ENCODE measurements around the gene SLC17A9.

Gene SLC17A9

GRCh38 chr20:62986257-62986800 is 33.8 kb downstream of the SLC17A9 start:
- no peak for DNase-seq

GRCh38 chr20:62987114-62987513 is 34.6 kb downstream of the SLC17A9 start:
- no peak for DNase-seq

DNA sequence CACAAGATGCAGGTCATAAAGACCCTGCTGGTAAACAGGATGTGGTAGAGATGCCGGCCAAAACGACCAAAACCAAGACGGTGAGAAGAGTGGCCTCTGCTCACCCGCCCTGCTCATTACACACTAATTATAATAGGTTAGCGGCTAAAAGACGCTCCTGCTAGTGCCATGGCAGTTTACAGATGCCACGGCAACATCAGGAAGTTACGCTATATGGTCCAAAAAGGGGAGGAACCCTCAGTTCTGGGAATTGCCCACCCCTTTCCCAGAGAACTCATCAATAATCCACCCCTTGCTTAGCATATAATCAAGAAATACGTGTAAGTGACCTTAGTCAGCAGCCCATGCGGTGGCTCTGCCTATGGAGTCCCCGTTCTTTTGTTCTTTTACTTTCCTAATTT is 36.7 kb downstream of the SLC17A9 start:
- DNase-seq: no peak

DNA sequence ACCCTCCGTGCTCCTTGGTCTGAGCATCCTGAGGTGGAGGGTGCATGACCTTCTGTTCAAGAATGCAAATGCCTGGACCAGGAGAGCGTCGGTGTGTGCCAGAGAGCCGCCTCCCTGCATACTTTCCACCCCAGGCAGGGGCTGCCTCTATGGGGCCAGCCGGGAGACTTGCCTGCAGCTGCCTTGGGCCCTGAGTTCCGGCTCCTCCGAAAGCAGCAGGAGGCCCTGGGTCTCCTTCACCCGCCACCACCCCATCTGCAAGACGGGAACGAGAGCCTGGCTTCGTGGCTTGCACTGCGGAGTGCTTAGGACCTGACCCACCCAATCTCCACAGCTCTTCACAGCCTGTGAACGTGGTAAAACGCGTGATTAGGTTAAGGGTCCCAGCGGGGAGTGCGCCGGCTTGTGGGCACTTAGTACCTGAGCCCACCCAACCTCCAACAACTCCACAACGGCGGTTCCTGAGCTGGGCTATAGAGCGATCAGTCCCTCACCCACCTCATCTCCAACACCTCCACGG is 37.9 kb downstream of the SLC17A9 start:
- DNase-seq: no peak

DNA sequence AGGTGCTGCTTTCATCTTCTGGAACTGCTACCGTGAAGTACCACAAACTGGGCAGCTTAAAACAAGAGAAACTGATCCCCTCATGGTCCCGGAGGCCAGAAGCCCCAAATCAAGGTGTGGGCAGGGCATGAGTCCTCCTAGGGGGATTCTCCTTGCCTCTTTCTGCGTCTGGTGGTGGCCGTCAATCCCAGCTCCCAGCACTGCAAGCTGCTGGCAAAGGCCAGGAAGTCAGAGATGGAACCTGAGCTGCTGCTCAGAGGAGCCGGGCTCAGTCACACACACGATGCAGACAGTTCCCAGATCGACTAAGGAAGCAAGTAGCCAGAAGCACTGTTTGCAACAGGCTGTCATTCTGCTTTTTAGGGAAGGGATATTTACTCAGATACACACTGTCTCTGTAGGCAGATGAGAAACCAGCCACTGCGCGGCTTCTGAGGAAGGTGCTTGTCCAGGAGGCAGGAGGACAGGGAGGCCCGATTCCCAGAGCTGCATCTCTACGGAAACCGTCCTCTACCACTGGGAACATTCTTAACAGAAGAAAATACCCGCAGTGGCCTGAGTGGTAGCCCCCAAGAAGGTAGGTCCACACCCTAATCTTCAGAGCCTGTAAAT is 38.8 kb downstream of the SLC17A9 start:
- DNase-seq: no peak

DNA sequence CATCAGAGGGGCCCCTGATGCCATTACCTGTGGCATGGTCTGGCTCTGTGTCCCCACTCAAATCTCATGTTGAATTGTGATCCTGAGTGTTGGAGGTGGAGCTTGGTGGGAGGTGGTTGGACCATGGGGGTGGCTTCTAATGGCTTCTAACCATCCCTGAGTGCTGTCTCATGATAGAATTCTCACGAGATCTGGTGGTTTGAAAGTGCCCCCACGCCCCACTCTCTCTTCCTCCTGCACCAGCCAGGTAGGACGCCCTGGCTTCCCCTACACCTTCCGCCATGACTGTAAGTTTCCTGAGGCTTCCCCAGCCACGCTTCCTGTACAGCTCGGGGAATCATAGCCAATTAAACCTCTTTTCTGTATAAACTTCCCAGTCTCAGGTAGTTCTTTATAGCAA is 39.4 kb downstream of the SLC17A9 start:
- DNase-seq: no peak

- DNase-seq: no peak
Observed at GRCh38 chr20:62993856-62994494, 41.5 kb downstream of the SLC17A9 start.

GRCh38 chr20:62994869-62995281 is 42.4 kb downstream of the SLC17A9 start:
- DNase-seq: no peak

DNA sequence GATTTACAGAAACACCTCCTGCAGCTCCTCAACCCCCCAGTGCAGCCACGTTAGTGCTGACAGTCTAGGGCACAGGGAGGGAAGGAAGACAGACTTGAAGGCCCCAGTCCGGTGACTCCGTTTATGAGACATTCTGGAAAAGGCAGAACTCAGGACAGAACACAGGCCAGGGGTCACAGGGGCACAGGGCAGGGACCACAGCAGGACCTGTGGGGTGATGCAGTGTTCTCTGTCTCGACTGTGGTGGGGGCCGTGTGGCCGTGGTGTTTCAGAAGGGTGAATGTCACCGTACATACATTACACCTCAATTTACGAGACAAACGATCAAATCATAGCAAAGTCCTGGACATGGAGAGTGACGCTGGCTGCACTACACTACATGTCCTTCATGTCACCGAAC is 43.0 kb downstream of the SLC17A9 start:
- no peak for DNase-seq

DNA sequence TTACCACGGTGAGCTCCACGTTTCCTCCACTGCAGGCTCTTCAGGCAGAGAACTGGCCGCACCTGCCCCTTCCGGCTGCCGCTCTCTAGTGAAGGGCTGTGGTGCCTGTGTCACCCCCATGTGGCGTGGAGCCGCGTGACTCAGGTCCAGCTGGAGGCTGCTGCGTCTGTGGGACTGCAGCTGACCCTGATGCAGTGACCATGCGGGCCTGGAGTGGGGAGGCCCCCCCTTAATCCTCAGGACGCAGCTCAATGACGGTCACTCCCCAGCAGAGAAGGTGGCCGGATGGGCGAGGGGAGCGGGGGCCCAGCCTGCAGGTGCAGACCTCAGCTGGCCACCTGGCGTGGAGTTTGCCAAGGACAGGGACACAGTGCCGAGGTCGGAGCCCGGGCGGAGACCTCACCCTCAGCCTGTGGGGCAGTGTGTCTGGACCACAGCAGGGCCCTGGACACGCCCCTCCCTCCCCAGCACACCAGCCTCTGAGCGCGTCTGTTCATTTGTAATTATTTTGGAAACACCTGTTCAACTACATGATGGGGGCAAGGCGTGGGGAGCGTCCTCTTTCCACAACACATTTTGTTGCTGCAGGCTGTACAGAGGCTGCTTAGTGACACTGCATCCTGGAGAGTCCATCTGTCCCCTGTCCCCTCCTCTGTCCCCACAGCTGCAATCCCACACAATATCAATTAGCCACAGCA is 43.5 kb downstream of the SLC17A9 start:
- no peak for DNase-seq

DNA sequence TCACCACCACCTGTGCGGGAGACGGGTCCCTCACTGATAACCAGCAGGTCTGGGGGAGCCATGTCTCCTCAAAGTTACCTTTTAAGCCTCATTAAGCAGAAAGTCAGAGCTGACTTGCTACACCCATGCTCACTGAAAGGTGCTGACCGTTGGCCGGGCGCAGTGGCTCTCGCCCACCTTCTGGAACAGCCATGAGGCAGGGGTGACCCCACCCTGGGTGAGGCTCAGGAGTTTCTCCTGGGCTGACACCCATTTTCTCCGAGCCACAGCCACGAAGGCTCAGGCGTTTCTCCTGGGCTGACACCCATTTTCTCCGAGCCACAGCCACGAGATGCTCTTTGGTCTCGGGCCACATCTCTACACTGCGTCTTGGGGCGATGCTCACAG is 44.1 kb downstream of the SLC17A9 start:
- no peak for DNase-seq

DNA sequence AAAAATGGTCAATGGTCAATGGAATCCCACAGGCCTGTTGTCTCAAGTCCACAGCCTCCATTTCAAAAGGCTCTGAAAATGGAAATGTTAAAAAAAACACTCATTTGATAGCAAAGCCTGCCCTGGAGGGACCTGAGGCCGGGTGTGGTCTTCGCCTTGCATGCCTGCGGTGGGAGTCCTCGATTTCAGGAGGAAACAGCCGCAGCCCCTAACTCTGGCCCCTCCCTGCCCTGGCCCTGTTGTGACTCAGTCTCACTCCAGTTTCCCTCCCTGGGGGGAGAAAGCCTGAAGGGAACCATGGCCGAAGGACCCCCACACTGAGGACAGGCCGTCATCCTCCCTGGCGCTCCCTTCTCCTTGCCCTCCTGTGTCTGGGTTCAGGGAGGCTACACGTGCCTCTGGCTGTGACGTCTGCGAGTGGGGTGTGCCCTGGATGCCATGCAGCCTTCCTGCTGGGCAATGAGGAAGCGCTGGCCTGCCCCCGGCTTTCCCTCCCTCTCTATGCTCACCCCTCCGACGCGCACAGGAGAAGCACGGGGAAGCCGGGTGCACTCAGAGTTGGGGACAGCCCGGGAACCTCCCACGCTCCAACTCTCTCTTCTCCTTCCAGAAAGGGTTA is 45.0 kb downstream of the SLC17A9 start:
- DNase-seq: no peak

DNA sequence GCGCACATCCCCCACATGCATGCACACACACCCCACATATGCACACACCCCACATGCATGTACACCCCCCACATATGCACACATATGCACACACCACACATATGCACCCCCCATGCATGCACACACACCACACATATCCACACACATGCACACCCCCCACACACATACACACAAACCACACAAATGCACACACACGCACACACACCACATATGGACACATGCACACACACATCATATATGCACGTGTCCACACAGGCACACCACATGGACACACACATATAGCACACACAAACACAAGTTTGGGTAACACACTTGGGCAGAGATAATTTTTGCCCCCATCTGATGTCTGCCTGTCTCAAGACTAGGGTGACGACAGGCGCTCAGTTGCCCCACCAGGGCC is 45.9 kb downstream of the SLC17A9 start:
- DNase-seq: no peak

DNA sequence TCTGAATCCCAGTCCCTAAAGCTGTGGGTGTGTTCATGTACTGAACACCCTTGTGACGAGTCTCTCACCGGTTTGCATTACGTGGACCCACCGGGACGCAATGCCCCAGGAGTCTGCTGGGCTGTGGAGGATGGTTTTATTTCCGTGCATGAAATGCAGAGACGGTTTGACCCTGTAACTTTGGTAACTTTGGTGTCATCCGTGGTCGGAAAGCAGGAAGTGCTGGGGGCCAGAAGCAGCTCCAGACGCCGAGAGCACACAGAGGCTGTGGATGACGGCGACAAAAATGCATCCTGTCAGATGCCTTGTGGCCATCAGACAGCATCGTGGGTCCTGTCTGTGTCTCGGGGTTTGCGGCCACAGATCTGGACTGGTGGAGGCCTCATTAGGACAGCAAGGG is 47.1 kb downstream of the SLC17A9 start:
- DNase-seq: peak in 1 of 2 experiments; percentile 10

DNA sequence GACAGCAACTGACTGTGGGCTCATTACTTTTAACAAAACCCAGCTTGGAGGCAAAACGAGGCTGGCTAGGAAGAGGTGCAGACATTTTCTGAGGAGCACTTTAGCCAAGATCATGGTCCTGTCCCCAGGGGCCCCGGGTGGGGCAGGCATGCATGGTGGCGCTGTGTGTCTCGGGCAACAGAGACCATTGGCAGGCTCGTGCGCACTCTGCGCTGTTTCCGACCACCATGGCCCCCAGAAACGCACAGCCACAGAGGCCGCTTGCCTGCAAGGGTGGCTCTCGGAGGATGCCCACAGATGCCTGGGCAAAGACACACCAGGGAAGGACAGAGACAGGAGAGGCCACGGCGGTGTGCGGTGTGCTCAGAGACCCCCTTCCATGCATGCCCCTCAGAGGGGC is 47.5 kb downstream of the SLC17A9 start:
- no peak for DNase-seq

GRCh38 chr20:63000958-63001357 is 48.4 kb downstream of the SLC17A9 start:
- no peak for DNase-seq

DNA sequence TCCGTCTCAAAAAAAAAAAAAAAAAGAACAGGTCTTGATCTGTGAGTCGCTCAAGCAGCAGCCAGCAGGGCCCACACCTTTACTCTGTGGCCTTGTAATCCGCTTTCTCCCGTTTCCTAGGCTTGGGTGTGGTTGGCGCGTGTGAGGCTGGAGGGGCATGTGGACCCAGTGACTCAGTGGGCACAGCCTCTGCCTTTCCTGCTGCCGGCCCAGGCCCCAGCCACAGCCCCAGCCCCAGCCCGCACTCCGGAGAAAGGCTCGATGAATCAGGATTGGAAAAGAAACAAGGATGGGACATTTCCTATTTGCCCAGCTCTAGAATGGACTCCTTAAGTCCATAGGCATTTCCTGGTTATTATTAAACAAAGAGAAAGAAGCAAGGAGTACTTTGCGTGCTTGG is 50.0 kb downstream of the SLC17A9 start:
- DNase-seq: no peak

DNA sequence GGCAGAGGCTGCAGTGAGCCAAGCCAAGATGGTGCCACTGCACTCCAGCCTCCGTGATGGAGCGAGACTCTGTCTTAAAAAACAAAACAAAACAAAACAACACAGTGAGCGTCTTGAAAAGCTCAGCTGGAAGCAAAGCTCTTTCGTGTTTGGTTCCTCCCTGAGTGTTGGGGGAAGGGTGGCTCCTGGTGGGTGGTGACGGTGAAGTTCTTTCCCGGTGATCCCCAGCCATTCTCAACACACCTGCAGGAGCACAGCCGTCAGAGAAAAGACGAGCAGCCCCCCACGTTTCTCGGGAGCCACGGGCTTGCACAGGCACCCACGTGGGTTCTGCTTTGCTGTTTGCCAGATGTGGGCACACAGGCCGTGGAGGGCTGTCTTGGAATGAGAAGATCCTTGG is 51.0 kb downstream of the SLC17A9 start:
- no peak for DNase-seq

DNA sequence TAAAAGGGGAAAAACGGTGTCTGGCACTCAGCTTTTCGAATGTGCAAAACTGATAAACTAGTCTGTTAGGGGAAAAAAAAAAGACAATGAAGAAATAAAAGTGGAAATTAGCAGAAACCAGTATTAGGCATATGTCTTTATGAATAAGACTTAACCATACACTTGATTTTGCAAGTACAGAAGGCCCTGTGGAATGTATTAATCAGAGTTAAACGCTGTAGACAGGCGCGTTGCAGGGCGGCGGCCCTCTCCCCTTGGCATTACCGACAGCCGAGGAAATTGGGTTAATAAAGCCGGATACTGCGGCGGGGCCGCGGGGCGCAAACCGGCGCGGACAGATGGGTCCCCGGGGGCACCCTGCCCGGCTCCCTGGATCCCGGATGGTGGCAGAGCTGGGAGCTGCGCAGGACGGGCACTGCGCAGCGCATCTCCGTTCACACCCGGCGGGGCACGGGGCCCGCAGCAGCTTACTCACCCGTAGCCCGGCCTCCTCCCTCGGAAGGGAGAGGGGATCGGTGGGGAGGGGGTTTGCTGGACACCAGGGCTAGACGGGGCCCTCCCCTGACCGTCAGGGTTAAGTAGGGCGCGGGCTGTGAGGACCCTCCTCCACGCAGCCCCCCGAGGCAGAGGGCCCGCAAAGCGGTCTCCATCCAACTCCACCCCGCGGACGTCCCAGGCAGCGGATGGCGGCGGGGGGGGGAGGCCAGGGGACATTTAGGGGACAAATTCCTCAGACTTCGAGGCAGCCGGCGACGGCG is 52.3 kb downstream of the SLC17A9 start:
- no peak for DNase-seq

DNA sequence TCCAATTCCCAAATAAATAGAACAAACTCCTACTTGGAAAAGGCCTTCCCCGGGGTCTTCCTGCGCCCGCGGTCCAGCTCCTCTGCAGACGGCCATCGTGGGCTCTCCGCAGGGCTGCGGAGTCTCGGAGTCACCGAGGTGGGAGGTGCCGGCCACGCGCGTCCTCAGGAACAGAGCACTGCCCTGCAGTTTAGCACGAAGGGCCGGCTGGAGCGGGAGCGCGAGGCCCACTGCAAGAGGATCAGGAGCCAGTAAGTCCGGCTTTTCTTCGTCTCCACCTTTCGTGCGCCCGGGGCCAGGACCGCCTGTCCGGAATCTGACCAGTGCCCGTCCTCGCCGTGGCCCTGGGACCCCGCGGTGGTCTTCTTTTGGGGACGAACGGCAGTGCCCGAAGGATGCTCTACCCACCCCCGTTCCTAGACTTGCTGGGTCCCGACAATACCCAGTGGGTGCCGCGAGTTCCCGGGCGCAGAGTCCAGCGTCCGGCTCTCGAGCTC is 52.9 kb downstream of the SLC17A9 start:
- DNase-seq: no peak

DNA sequence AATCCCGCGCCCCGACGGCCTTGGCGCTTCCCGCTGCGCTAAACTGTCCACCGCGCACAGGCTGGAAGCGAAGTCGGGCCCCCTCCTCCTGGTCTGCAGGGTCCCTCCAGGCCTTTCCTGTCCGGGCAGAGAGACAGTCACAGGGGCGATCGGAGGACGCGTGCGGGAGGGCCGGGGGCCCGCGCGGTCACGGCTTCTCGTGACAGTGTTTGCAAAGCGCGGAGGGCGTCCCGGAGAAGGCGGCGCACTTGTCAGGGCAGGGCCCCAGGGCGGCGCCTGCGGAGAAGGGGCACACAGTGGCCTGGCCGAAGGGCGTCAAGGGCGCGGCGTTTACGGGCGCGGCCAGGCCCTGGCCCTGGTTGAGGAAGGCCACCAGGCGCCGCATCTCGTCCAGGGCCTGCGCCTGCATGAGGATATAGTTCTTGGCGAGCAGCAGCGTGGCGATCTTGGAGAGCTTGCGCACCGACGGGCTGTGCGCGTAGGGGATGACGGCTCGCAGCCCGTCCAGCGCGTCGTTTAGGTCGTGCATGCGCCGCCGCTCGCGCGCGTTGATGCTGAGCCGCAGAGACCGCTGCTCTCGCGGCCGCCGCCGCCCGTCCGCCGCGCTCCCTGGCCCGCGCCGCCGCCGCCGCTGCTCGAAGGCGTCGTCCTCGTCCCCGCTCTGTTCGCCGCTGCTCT is 53.5 kb downstream of the SLC17A9 start:
- no peak for DNase-seq

Measured in Kasumi-1 (cell line).